Psoas muscle (tissue), 8 donors: Measurements from ENCODE around the gene NRP2. TPM values are rescaled to one million over a fixed set of nuclear protein-coding genes. Genes with fewer than 3 reads are reported as not detected.

Experiments used
- ATAC-seq, 4 donors: fragments of 200-7000 bp; cut with Tn5 transposase; one replicate each; pipeline ENCODE4 v1.9.1; 2020; ENCODE audit warnings: moderate library complexity in 3 of 4, mild to moderate bottlenecking in 2 of 4
- DNase-seq, 2 donors: peaks; one replicate each; pipeline ENCODE4 v3.0.0-alpha.2; 2020
- H3K27ac ChIP-seq: fragments of 200-600 bp; one replicate; pipeline ENCODE4 v1.8.0; 2022
- H3K27me3 ChIP-seq, 3 donors: fragments of 200-600 bp in 1 of 3; one replicate each; pipeline versions ENCODE4 v1.6.1 to v1.8.0; 2013 to 2022; ENCODE audit warnings: low read length in 2 of 3, mild to moderate bottlenecking in 2 of 3, moderate library complexity in 1 of 3; ENCODE audit not compliant: insufficient read depth in 3 of 3
- H3K36me3 ChIP-seq, 2 donors: fragments of 200-600 bp in 1 of 2; one replicate each; pipeline versions ENCODE4 v1.6.1 to v1.8.0; 2013 to 2022; ENCODE audit warnings: low read depth in 1 of 2, mild to moderate bottlenecking in 1 of 2, moderate library complexity in 1 of 2; ENCODE audit not compliant: insufficient read depth in 1 of 2
- H3K4me1 ChIP-seq: fragments of 200-600 bp; one replicate; pipeline ENCODE4 v1.8.0; 2022
- H3K4me3 ChIP-seq: fragments of 200-600 bp; one replicate; pipeline ENCODE4 v1.8.0; 2022; ENCODE audit warnings: mild to moderate bottlenecking
- H3K9me3 ChIP-seq: fragments of 200-600 bp; one replicate; pipeline ENCODE4 v1.8.0; 2022
- WGBS, 3 donors: extraction: QIAGEN DNeasy Blood & Tissue Kit; methylation state at CpG; one replicate each; pipeline versions ENCODE4 v1.1.6 to v1.1.7; 2013; 5-methylcytosine and 5-hydroxymethylcytosine counted together
- intact Hi-C, 2 donors: fragments of 100-400 bp; cut with DNase I; formaldehyde crosslinking; loops; one replicate each; pipeline versions ENCODE4 v1.11.0 to v1.14.2; 2022
- polyA plus RNA-seq, 3 donors: library from polyadenylated mRNA; stranded (reverse); fragments of 200-250 nt; gene quantifications; one replicate each; pipeline ENCODE4 v1.2.3, GENCODE V29; 2013
- total RNA-seq, 4 donors: library from RNA; stranded (reverse); fragmentation: NEBNext Ultra II Directional in 2 of 4; extraction: Animal tissue kit (Norgen Biotek cat#: 25700) in 2 of 4; gene quantifications; one replicate each; pipeline versions ENCODE4 v1.2.1 to v1.2.4, GENCODE V29; 2021 to 2023
- TF ChIP-seq, protein P1 (sequence below): fragments of 200-600 bp; IDR thresholded peaks from one replicate; pipeline ENCODE4 v1.8.0; 2022; ENCODE audit warnings: antibody characterized with exemption
- donor health status: healthy with polysubstance abuse.
- donor health status: DM: no; HTN: no; CAD: no; lungs with moderate emphysema.
- donor health status: Bipolar disorder and iron deficiency.
- donor health status: healthy.
- donor health status: DM: yes; HTN: yes; CAD: no.
- donor health status: DM: no; HTN: no; CAD: no.
- donor health status: DM: no; HTN: no; CAD: no.
- donor health status: DM: yes; HTN: yes; CAD: no.

The NRP2 gene
- total and polyA plus RNA-seq, 7 donors: 0.67 to 6.9 (median 2.4) TPM

DNA sequence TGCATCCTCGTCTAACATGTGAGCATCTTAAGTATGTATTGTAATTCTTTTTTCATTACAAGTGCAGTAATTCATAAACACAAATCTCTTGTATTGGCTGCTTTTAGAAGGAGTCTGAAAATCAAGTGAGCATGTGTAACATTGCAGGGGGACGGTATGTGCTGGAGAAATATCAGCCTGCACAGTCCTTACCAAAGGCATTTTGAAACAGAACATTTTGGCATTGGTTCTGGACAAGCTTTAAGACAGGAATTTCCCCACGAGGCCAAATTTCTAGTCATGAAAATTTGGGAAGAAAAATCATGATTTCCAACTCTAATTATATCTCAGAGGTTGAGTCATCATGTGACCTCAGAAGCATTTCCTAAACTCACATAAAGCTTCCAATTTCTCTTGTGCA, 24.7 kb upstream of the NRP2 start:
- H3K4me3 ChIP-seq: no peak overlapping the region
- no peaks in the 10 kb centered on the region for H3K9me3 ChIP-seq
- ATAC-seq (peak in 1 of 4 donors; percentile 58), DNase-seq (no peak)
- TF ChIP-seq, protein P1, sequence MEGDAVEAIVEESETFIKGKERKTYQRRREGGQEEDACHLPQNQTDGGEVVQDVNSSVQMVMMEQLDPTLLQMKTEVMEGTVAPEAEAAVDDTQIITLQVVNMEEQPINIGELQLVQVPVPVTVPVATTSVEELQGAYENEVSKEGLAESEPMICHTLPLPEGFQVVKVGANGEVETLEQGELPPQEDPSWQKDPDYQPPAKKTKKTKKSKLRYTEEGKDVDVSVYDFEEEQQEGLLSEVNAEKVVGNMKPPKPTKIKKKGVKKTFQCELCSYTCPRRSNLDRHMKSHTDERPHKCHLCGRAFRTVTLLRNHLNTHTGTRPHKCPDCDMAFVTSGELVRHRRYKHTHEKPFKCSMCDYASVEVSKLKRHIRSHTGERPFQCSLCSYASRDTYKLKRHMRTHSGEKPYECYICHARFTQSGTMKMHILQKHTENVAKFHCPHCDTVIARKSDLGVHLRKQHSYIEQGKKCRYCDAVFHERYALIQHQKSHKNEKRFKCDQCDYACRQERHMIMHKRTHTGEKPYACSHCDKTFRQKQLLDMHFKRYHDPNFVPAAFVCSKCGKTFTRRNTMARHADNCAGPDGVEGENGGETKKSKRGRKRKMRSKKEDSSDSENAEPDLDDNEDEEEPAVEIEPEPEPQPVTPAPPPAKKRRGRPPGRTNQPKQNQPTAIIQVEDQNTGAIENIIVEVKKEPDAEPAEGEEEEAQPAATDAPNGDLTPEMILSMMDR: no peak
- no peaks in the 10 kb centered on the region for H3K36me3 ChIP-seq
- WGBS, 3 donors: 22 to 36% (median 27%) methylated on average over 3 of the region's 3 CpGs
- no peak overlapping the region for H3K27ac ChIP-seq
- H3K4me1 ChIP-seq: peaks cover 10% of the 10 kb centered on the region
- intact Hi-C loops: no loop called here
- H3K27me3 ChIP-seq: peaks cover 0 to 7% (median 2%) of the 10 kb centered on the region in 3 donors

DNA sequence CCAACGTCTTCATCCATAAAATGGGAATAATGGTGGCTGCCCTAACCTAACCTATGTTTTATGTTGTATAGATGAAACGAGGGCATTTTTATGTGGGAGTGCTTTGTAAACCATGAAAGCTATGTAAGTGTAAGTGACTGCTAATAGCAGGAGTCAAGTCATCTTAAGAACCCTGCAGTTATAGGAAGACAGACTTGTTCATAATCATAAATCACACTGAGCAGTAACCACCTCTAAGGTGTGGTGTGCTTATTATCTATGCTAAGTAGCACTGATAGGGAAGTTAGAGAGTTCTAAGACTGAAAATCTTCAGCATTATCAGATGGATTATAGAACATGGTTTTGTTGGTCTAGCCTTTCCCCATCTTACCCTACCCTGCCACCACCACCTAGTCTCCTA, 24.2 kb upstream of the NRP2 start:
- TF ChIP-seq, protein P1: no peak
- DNase-seq (no peak), ATAC-seq (no peak)
- Histone ChIP-seq H3K36me3 (no peaks in the 10 kb centered on the region), H3K9me3 (no peaks in the 10 kb centered on the region), H3K27me3 (peaks cover 0 to 10% (median 2%) of the 10 kb centered on the region in 3 donors), H3K27ac (no peak overlapping the region), H3K4me3 (no peak overlapping the region), H3K4me1 (peaks cover 10% of the 10 kb centered on the region)
- intact Hi-C loops: no loop called here
- 66 to 73% (median 70%) methylated on average over 2 of the region's 2 CpGs for WGBS, 3 donors

DNA sequence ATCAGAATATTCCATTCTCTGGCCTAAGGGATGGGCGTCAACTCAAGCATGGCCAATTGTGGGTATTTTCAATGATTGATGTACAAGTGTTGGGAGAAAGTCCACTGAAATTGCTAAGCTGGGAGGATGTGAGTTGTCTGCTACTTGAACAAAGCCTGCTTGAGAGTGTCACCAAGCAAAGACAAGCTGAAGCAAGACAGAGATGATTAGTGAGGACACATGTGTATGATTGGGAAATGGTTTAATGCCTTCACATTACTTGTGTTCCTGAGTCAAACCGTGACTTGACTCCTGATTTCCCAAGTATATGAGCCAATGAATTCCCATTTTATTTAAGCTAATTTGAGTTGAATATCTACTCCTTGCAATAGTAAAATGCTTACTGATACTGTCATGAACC, 23.7 kb upstream of the NRP2 start:
- Histone ChIP-seq H3K9me3 (no peaks in the 10 kb centered on the region), H3K4me1 (peaks cover 10% of the 10 kb centered on the region), H3K27ac (no peak overlapping the region), H3K36me3 (no peaks in the 10 kb centered on the region), H3K4me3 (no peak overlapping the region), H3K27me3 (peaks cover 0 to 10% (median 2%) of the 10 kb centered on the region in 3 donors)
- intact Hi-C loops: no loop called here
- 74 to 87% (median 80%) methylated on average over 2 of the region's 2 CpGs for WGBS, 3 donors
- TF ChIP-seq, protein P1: no peak
- DNase-seq (no peak), ATAC-seq (no peak)

DNA sequence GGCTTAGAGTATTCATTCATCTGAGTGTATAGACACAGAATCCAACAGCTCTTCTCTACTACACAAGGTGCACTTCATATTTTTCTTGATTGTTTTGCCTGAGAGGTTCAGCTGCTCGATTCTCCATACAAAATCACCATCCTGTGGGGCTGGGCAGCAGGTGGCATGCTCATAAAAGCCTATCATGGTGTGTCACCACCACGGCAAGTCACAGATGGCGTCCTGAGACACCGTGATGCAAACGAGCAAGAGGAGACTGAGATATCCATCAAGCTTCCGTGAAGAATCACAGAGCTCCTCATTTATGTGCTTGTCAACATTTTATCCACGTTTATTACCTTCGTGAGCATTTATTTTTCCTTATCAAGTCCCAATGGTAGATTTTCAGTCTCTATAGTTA, 22.4 kb upstream of the NRP2 start:
- ATAC-seq: no peak
- no peaks in the 10 kb centered on the region for H3K9me3 ChIP-seq
- peaks cover 0 to 10% (median 2%) of the 10 kb centered on the region in 3 donors for H3K27me3 ChIP-seq
- no peak overlapping the region for H3K4me3 ChIP-seq
- 34 to 51% (median 47%) methylated on average over 8 of the region's 8 CpGs for WGBS, 3 donors
- no peak overlapping the region for H3K27ac ChIP-seq
- DNase-seq: no peak
- peaks cover 10% of the 10 kb centered on the region for H3K4me1 ChIP-seq
- no peaks in the 10 kb centered on the region for H3K36me3 ChIP-seq
- intact Hi-C loops: no loop called here
- TF ChIP-seq, protein P1: no peak

DNA sequence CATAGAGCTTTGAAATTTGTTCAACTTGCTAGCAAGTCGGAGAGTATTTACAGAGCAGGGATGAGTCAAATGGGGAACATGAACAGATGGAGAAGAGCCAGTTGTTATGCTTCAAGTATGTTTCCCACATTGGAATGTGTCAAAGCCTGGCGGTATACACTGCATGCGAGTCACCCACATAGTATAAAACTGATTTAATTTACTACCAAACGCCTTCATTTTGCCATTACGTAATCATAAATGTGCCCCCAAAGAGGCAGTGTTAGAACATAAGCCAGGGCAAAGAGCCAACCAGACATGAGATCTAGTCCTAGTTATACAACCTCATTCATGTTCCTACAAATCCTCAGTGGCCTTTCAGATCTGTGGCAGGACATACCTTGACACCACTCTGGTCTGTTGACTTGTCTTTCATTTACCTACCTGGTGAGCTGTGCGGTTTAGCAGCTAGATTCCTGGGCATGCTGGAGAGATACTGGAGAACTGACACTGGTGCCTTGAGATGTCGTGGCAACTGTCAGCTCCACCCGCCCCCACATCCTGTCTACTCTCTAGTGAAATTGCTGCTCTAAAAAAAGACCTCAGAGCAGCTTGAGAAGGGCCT, 21.7 kb upstream of the NRP2 start:
- WGBS, 3 donors: 10 to 20% (median 12%) methylated on average over 8 of the region's 8 CpGs
- intact Hi-C loops: no loop called here
- DNase-seq: peak in 1 of 2 donors; percentile 26

More for the DNA sequence above, 21.7 kb upstream of the NRP2 start:
- H3K36me3 ChIP-seq: no peaks in the 10 kb centered on the region
- no peak overlapping the region for H3K4me3 ChIP-seq
- H3K27ac ChIP-seq: peak overlapping the region; percentile 46
- H3K27me3 ChIP-seq: peaks cover 0 to 10% (median 2%) of the 10 kb centered on the region in 3 donors
- TF ChIP-seq, protein P1: no peak
- ATAC-seq: peak; percentile 38 to 74 (median 54)
- peaks cover 10% of the 10 kb centered on the region for H3K4me1 ChIP-seq
- no peaks in the 10 kb centered on the region for H3K9me3 ChIP-seq
